HG03354 (cell line): ENCODE measurements around the gene FANK1.

ENCODE experiments used
- ATAC-seq: cut with Tn5 transposase; IDR thresholded peaks from one replicate; pipeline ENCODE4 v1.9.1; 2021; ENCODE audit warnings: mild to moderate bottlenecking; ENCODE audit not compliant: unreplicated experiment, poor library complexity, severe bottlenecking

The FANK1 gene

DNA sequence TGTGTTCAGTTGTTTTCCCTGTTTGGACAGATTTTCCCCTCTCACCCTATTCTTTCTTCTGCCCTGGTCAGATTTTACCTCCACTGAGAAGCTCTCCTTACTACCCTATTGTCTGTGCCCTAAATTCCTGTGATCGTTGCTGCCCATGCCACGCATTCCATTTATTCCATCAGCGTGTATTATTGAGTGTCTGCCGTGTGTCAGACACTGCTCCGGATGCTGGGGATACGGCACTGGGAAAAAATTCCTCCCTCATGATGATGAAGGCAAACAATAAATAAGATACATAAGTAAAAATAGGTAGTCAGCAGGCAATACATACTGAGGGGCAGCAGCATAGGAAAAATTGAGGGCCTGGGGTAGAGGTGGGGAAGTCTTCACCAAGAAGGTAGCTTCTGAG lies 86.8 kb downstream of the FANK1 start:
- no peak for ATAC-seq

DNA sequence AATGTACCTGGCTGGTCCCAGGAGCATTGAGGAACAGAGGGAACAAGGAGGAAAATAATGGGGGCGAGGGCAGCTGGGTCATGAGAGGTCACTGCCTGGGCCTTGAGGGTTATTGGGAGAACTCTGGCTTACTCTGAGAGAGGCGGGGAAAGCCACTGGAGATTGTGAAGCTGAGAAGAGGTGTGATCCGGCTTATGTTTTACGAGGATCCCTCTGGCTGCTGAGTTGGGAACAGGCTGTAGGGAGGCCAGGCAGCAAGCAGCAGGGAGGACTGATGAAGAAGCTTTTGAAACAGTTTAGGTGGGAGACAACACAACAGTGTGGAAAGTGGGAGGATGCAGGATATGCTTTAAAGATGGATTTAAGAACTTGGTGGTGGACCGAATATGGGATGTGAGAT lies 87.3 kb downstream of the FANK1 start:
- no peak for ATAC-seq

GRCh38 chr10:125984346-125984745 lies 88.0 kb downstream of the FANK1 start:
- ATAC-seq: no peak

DNA sequence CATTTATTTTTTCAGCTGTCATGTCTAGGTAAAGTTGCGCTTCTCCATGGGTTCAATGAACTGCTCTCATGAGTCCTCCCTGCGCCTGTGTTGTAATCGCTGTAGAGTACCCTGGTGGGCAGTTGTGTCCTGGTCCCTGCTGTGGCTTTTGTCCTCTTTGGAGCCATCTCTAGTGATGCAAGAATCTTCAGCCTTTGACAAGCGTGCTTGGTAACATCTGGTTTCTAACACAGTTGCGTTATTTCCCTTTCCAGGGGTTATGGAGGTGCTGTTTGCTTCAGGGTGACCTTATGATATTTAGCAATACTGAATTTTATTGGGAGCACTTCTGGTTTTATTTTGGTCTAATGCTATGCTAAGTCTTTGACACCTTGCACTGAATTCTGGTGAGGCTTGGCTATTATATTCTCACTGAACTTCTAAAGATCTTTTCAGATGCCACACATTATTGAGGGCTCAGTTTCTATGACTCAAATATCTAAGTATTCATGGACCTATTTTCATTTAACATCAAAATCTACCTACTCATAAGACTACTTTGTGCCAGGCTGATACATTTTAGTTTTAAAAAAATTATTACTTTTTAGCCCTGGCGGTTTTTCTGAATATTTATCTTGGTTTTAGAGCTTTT lies 88.6 kb downstream of the FANK1 start:
- ATAC-seq: no peak

DNA sequence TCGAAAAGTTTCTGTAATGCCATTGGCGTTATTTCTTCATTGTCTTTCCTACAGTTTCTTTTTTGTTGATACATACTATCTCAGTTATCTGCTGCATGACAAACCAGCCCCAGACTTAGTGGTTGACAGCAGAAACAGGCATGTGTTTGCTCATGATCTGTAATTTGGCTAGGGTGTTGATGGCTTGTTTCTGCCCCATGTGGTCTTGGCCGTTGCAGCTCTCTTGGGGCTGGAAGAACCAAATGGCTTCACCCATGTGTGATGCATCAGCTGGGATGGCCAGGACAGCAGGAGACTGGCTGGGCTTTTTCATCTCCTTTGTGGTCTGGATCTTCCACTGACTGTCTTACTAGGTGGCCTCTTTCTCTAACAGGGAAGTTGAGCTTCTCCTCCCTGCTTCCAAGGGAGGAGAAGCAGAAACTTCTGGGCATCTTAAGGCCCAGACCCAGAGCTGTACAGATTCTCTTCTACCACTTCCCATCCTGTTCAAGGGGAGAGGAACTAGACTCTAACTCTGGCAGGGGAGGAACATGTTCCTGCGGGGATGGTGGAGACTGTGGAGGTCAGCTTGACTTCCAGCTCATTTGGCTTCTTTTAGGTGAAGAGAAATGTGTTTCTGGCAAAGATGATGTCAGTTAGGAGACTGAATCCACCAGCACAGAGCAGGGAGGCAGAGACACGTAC lies 89.3 kb downstream of the FANK1 start:
- ATAC-seq: no peak

GRCh38 chr10:125989791-125990190 lies 93.4 kb downstream of the FANK1 start:
- no peak for ATAC-seq

- no peak for ATAC-seq
Observed at GRCh38 chr10:125990974-125991373, 94.6 kb downstream of the FANK1 start.

DNA sequence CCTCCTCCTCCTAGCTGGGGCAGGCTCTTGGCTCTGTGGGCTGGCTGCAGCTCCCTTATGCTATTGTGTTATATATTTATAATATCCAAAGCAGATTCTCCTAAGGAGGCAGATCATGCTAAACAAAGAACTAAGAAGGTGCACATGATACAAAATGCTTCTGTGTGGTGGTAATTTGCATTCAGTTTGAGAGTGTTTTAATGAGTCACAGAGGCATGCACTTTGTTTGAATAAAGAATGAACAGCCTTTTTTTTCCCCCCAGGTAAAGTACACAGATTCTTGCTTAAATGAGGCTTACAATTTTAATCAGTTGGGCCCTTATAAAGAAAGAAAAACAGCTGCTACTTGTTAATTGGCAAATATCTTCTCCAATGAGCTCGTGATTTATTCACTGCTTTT lies 95.0 kb downstream of the FANK1 start:
- ATAC-seq: no peak

DNA sequence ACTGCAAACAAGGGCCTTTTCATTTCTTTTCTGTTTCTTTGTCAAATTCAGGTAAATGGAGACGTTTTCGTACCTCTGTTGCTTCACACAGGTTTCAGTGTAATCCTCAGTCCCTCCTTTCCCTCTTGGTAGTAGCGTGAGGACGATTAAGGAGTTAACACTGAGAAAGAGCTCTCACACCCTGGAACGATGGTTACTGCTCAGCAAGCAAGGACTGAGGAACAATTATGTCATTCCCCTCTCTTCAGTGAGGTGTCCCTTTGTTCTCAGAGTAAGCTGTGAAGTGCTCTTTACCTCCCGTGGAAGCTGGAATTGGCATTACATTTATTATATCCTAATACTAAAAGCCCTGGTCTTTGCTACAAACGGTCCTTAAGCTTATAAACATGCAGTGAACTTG lies 95.9 kb downstream of the FANK1 start:
- ATAC-seq: no peak

- ATAC-seq: no peak
Observed at GRCh38 chr10:125994601-125995000, 98.2 kb downstream of the FANK1 start.

- no peak for ATAC-seq
Observed at GRCh38 chr10:125995726-125996304, 99.5 kb downstream of the FANK1 start.

DNA sequence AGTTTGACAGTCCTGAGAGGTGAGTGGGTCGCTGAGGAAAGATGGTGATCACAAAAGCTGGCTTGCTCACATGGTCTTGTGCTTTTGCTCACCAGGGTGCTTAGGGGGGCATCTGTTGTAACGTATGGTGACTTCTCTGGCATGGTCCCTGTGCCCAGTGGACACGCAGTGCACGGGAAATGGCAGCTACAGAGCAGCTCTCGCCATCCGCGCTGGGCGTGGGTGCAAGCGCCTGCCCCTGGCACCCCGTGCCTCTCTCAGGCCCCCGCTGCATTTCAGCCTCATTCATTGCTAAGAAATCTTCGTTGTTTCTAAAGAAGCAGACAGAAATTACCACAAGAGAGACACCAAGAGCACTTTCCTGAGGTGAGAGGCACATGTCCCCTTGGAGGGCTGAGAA lies 101.2 kb downstream of the FANK1 start:
- ATAC-seq: no peak

DNA sequence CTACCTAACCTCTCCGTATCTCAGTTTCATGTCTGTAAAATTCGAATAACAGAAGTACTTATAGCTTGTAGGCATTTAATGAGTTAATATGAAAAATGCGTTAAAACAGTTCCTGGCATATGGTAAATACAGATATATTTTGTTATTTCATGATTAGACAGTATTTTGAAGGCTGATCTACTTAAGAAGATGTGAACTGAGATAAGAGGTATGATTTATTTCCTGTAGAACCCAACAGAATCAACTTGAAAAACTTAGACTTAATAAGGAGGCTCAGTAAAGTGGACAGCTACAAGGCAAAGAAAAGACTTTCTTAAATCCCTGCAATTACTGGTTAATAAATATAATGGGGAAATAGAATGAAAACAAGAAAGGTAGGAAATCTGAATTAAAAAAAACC lies 103.3 kb downstream of the FANK1 start:
- no peak for ATAC-seq

DNA sequence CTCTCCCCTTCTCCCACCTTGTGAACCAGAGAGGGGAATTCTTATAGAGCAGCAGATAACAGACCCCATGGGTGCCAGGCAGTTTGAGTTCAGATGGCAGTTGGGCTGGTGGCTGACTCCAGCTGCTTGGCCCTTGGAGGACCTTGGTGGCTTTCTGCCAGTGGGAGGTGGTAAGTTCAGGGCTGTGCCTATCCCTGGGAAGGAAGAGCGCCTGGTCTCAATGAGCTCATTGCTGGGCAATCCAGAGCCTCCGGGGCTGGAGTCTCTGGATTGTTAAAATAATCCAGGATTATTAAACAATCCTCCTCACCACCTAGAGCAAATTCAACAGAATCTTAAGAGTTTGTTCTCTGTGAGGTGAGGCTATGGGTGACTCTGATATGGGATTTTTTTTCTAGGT lies 105.2 kb downstream of the FANK1 start:
- ATAC-seq: no peak

DNA sequence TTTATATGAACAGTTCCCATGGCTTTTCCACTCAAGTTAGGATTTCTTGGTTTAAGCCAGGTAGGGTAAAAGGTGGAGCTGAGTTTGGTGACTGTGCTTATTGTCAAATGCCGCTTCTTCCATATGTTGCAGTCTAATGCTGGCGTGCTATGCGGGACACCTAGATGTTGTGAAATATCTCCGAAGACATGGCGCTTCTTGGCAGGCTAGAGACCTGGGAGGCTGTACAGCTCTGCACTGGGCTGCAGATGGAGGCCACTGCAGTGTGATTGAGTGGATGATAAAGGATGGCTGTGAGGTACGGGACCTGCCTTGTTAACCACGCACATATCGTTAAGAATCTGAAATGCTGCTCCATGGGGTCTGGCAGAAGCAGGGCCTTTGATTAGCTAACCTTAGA lies 108.4 kb downstream of the FANK1 start:
- no peak for ATAC-seq

GRCh38 chr10:126006264-126006663 lies 109.9 kb downstream of the FANK1 start:
- no peak for ATAC-seq

GRCh38 chr10:126006906-126007305 lies 110.5 kb downstream of the FANK1 start:
- ATAC-seq: no peak

DNA sequence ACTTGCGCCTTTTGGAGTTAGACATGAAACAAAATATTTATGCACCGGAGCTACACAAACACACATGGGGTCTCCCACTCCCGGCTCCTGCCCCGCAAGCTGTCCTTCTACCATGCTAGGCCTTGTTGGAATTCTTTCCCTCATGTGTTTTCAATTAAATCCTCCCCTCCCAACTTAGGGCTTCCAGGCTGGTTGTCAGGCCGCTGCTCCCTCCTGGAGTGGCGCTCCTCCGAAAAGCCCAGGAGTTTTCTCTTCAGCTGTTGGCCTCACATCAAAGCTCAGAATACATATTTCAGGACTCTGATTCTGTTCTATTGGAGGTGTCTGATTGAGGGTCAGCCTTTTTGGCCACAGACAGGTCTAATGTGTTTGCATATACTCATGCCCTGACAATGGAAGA lies 113.3 kb downstream of the FANK1 start:
- no peak for ATAC-seq

GRCh38 chr10:126011995-126012394 lies 115.6 kb downstream of the FANK1 start:
- no peak for ATAC-seq

GRCh38 chr10:126012485-126012884 lies 116.1 kb downstream of the FANK1 start:
- ATAC-seq: no peak

DNA sequence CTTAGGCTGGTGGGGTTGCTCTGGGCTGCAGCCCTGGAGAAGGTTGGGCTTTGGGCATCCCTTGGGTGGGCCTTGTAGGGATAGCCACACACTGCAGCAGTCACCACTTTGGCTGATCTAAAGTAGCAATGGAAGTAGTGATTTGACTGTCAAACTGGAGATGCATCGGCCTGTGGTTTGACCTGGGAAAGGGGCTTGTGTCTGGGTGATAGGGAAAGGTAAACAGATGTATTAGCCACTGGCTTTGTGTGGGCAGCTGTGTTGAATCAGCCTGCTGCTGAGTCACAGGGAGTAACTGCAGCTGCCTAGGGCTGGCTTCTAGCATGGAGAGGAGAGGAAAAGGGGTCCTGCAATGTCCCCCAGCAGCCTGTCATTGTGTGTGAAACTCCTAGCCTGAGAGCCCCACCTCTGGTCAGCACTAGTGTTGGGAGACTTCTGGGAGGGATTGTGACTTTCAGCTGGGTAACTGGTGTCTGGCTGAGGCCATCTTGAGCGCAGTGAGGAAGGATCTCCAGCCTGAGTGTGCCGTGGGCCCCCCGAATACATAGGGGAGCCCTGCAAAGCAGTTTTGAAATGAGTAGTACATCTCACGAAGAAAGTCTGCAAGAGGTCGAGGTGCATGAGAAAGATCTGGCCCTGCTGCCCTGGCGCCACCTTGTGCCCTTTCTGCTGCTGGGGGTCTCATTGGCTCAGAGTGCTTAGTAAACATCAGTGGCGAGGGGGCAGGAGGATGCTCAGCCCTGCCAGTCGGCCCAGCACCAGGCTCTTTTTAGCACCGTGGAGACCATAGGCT lies 117.3 kb downstream of the FANK1 start:
- ATAC-seq: no peak
